ENCODE data around the gene NATD1. TPM values are rescaled to one million over a fixed set of nuclear protein-coding genes. Genes with fewer than 3 reads are reported as not detected.

NATD1 gene
- total and polyA plus RNA-seq, 10 of the 15 experiments (the other 5 are each of a cell fraction or from before 2014, with no cell fraction given), result 0.02 to 0.33 (median 0.15) TPM

- H4K20me1 ChIP-seq (ENCODE audit: control insufficient read depth, insufficient read depth), result no peaks in the 10 kb centered on the region; the same call in 1 of the 2 replicates
- 51% methylated on average over 7 of the region's 7 CpGs for WGBS (ENCODE audit: insufficient coverage, insufficient replicate concordance, low lambda C conversion rate, missing lambda C conversion rate)
- ChIA-PET RAD21 (ENCODE audit: unreplicated experiment) (no interaction called here), CTCF (no interaction called here), SMC1A (ENCODE audit: uncharacterized antibody, unreplicated experiment) (no interaction called here), POLR2A (no interaction called here)
- H3K27ac ChIP-seq (ENCODE audit: control insufficient read depth, insufficient read depth), result no peak overlapping the region
- intact Hi-C loops (cut with micrococcal nuclease; ENCODE audit: unreplicated experiment) (no loop called here), in situ Hi-C loops (cut with MboI) (loop anchor here (10.0 to 25.0 kb wide), 4 partner anchors 487 to 1187 kb away; no protein-coding TSS in a partner anchor)
- H3K4me3 ChIP-seq, result no peak overlapping the region
- no peaks in the 10 kb centered on the region for H3K4me1 ChIP-seq (ENCODE audit: control insufficient read depth, insufficient read depth, low read length)
- TF ChIP-seq JUNB (IDR thresholded peaks at IDR 0.05) (no peak), HDGF (IDR thresholded peaks at IDR 0.05) (no peak), ETV6 (conservative IDR thresholded peaks at IDR 0.05 in 1 of 2, IDR thresholded peaks at IDR 0.05 in 1 of 2; ENCODE audit: borderline replicate concordance in 1 of 2, low read depth in 1 of 2) (no peak), TBL1XR1 (IDR thresholded peaks at IDR 0.05; ENCODE audit: low read depth, low read length) (no peak), MXI1 (IDR thresholded peaks at IDR 0.05; ENCODE audit: low read depth, low read length) (no peak), KLF5 (IDR thresholded peaks at IDR 0.05; ENCODE audit: partially characterized antibody) (no peak)
- no peaks in the 10 kb centered on the region for H3K27me3 ChIP-seq (replicated peaks in 1 of 2; ENCODE audit: control insufficient read depth in 2 of 2, insufficient read depth in 2 of 2, low read length in 1 of 2)
- H3K9me3 ChIP-seq (replicated peaks; ENCODE audit: control insufficient read depth, insufficient read depth, low read length), result no peaks in the 10 kb centered on the region; the same call in 2 of the 3 replicates
- no peak overlapping the region for H3K4me2 ChIP-seq (ENCODE audit: control insufficient read depth, insufficient read depth)
- no TSS peak for BruUV-seq (replicated peaks)
- H3K36me3 ChIP-seq (ENCODE audit: control insufficient read depth in 2 of 2, insufficient read depth in 2 of 2, low read length in 1 of 2), result peaks cover 3 to 21% of the 10 kb centered on the region in 2 experiments; a peak in 3 of 4 replicates
- no peak overlapping the region for H3K9ac ChIP-seq (ENCODE audit: control insufficient read depth, insufficient read depth, low read length)
- no peak for FAIRE-seq
- H2AFZ ChIP-seq (ENCODE audit: control insufficient read depth, low read depth, low read length), result no peak overlapping the region
- ATAC-seq, result no peak
- no peak for DNase-seq (ENCODE audit: low read depth, low spot score)
- H3K79me2 ChIP-seq (ENCODE audit: control insufficient read depth, insufficient read depth, low read length), result no peaks in the 10 kb centered on the region
Observed at GRCh38 chr17:21299981-21300600, 46.9 kb upstream of the NATD1 start.

GRCh38 chr17:21298983-21299519, 45.8 kb upstream of the NATD1 start:
- intact Hi-C loops (cut with micrococcal nuclease; ENCODE audit: unreplicated experiment) (no loop called here), in situ Hi-C loops (cut with MboI) (loop anchor here (10.0 kb wide), 2 partner anchors 876 to 1006 kb away; no protein-coding TSS in a partner anchor)
- Histone ChIP-seq H3K9me3 (replicated peaks; ENCODE audit: control insufficient read depth, insufficient read depth, low read length) (no peaks in the 10 kb centered on the region; the same call in 2 of the 3 replicates), H3K27me3 (replicated peaks in 1 of 2; ENCODE audit: control insufficient read depth in 2 of 2, insufficient read depth in 2 of 2, low read length in 1 of 2) (no peaks in the 10 kb centered on the region), H3K36me3 (ENCODE audit: control insufficient read depth in 2 of 2, insufficient read depth in 2 of 2, low read length in 1 of 2) (peaks cover 3 to 21% of the 10 kb centered on the region in 2 experiments; a peak in 3 of 4 replicates), H3K9ac (ENCODE audit: control insufficient read depth, insufficient read depth, low read length) (no peak overlapping the region), H3K4me2 (ENCODE audit: control insufficient read depth, insufficient read depth) (no peak overlapping the region), H3K27ac (ENCODE audit: control insufficient read depth, insufficient read depth) (no peak overlapping the region), H3K4me1 (ENCODE audit: control insufficient read depth, insufficient read depth, low read length) (no peaks in the 10 kb centered on the region), H4K20me1 (ENCODE audit: control insufficient read depth, insufficient read depth) (peaks cover 4% of the 10 kb centered on the region; the same call in 1 of the 2 replicates), H3K4me3 (no peak overlapping the region), H2AFZ (ENCODE audit: control insufficient read depth, low read depth, low read length) (no peak overlapping the region), H3K79me2 (ENCODE audit: control insufficient read depth, insufficient read depth, low read length) (no peaks in the 10 kb centered on the region)
- ChIA-PET POLR2A (no interaction called here), CTCF (no interaction called here), SMC1A (ENCODE audit: uncharacterized antibody, unreplicated experiment) (no interaction called here), RAD21 (ENCODE audit: unreplicated experiment) (no interaction called here)
- BruUV-seq (replicated peaks), result no TSS peak
- DNase-seq (ENCODE audit: low read depth, low spot score) (no peak), FAIRE-seq (no peak), ATAC-seq (no peak)
- 52% methylated on average over 13 of the region's 13 CpGs for WGBS (ENCODE audit: insufficient coverage, insufficient replicate concordance, low lambda C conversion rate, missing lambda C conversion rate)
- TF ChIP-seq USF1 (IDR thresholded peaks at IDR 0.05; ENCODE audit: borderline replicate concordance, extremely low read length, insufficient read depth, low read depth, low read length), result no peak
- TF ChIP-seq ZNF592 (IDR thresholded peaks at IDR 0.05), result no peak
- TF ChIP-seq BHLHE40 (IDR thresholded peaks at IDR 0.05; ENCODE audit: borderline replicate concordance in 1 of 2, low read depth in 2 of 2, low read length in 1 of 2), result no peak
- TF ChIP-seq MYB (IDR thresholded peaks at IDR 0.05; ENCODE audit: borderline replicate concordance, low read depth, low read length), result no peak
- TF ChIP-seq HDAC6 (IDR thresholded peaks at IDR 0.05; ENCODE audit: unreplicated experiment), result no peak
